ENCODE measurements around the gene ERBB4.

Gene ERBB4

GRCh38 chr2:211709389-211709788 is 829.2 kb downstream of the ERBB4 start:
- Histone ChIP-seq H3K27me3 (no peaks in the 10 kb centered on the region), H3K4me3 (no peak overlapping the region), H3K36me3 (no peaks in the 10 kb centered on the region), H3K9me3 (no peaks in the 10 kb centered on the region), H4K20me1 (no peaks in the 10 kb centered on the region), H3K4me1 (peaks cover 4% of the 10 kb centered on the region; the same call in 1 of the 2 replicates), H3K27ac (no peak overlapping the region), H3K9ac (no peak overlapping the region), H3K4me2 (no peak overlapping the region)
- TF ChIP-seq Cebpa-rat (IDR thresholded peaks at IDR 0.05) = no peak

- H3K4me1 ChIP-seq = no peaks in the 10 kb centered on the region
- H3K4me2 ChIP-seq = no peak overlapping the region
- H3K9ac ChIP-seq = no peak overlapping the region
- H4K20me1 ChIP-seq = no peaks in the 10 kb centered on the region
- no peaks in the 10 kb centered on the region for H3K27me3 ChIP-seq
- no peak overlapping the region for H3K4me3 ChIP-seq
- no peak for TF ChIP-seq Cebpa-rat (IDR thresholded peaks at IDR 0.05)
- no peaks in the 10 kb centered on the region for H3K9me3 ChIP-seq
- no peaks in the 10 kb centered on the region for H3K36me3 ChIP-seq
- H3K27ac ChIP-seq = no peak overlapping the region
Observed at GRCh38 chr2:211692689-211693088, 845.9 kb downstream of the ERBB4 start.

GRCh38 chr2:211690736-211691135 is 847.9 kb downstream of the ERBB4 start:
- TF ChIP-seq Cebpa-rat (IDR thresholded peaks at IDR 0.05) = no peak
- H3K4me1 ChIP-seq = no peaks in the 10 kb centered on the region

GRCh38 chr2:211688196-211688595 is 850.4 kb downstream of the ERBB4 start:
- Histone ChIP-seq H3K4me2 (no peak overlapping the region), H3K4me3 (no peak overlapping the region), H3K4me1 (no peaks in the 10 kb centered on the region), H3K9me3 (peaks cover 17% of the 10 kb centered on the region), H4K20me1 (no peaks in the 10 kb centered on the region), H3K27me3 (no peaks in the 10 kb centered on the region), H3K36me3 (no peaks in the 10 kb centered on the region), H3K27ac (no peak overlapping the region), H3K9ac (no peak overlapping the region)
- no peak for TF ChIP-seq Cebpa-rat (IDR thresholded peaks at IDR 0.05)

More at GRCh38 chr2:211690736-211691135, 847.9 kb downstream of the ERBB4 start:
- Histone ChIP-seq H3K9ac (no peak overlapping the region), H3K4me2 (no peak overlapping the region), H3K36me3 (no peaks in the 10 kb centered on the region), H4K20me1 (no peaks in the 10 kb centered on the region), H3K4me3 (no peak overlapping the region), H3K27me3 (no peaks in the 10 kb centered on the region), H3K27ac (no peak overlapping the region), H3K9me3 (no peaks in the 10 kb centered on the region)

GRCh38 chr2:211674715-211675114 is 863.9 kb downstream of the ERBB4 start:
- Histone ChIP-seq H3K4me3 (no peak overlapping the region), H3K9ac (no peak overlapping the region), H3K36me3 (no peaks in the 10 kb centered on the region), H3K4me1 (no peaks in the 10 kb centered on the region), H3K9me3 (no peaks in the 10 kb centered on the region), H3K27me3 (no peaks in the 10 kb centered on the region), H3K4me2 (no peak overlapping the region), H3K27ac (no peak overlapping the region), H4K20me1 (no peaks in the 10 kb centered on the region)
- no peak for TF ChIP-seq Cebpa-rat (IDR thresholded peaks at IDR 0.05)

- no peak overlapping the region for H3K9ac ChIP-seq
- no peak overlapping the region for H3K4me3 ChIP-seq
- H4K20me1 ChIP-seq = no peaks in the 10 kb centered on the region
- no peak overlapping the region for H3K4me2 ChIP-seq
- no peaks in the 10 kb centered on the region for H3K27me3 ChIP-seq
- TF ChIP-seq Cebpa-rat (IDR thresholded peaks at IDR 0.05) = no peak
- H3K9me3 ChIP-seq = no peaks in the 10 kb centered on the region
- H3K27ac ChIP-seq = no peak overlapping the region
- no peaks in the 10 kb centered on the region for H3K4me1 ChIP-seq
- no peaks in the 10 kb centered on the region for H3K36me3 ChIP-seq
Observed at GRCh38 chr2:211673133-211673905, 865.3 kb downstream of the ERBB4 start.

- Histone ChIP-seq H3K4me2 (no peak overlapping the region), H3K9ac (no peak overlapping the region), H4K20me1 (no peaks in the 10 kb centered on the region), H3K4me3 (no peak overlapping the region), H3K27ac (no peak overlapping the region), H3K36me3 (no peaks in the 10 kb centered on the region), H3K4me1 (no peaks in the 10 kb centered on the region), H3K9me3 (no peaks in the 10 kb centered on the region), H3K27me3 (no peaks in the 10 kb centered on the region)
- no peak for TF ChIP-seq Cebpa-rat (IDR thresholded peaks at IDR 0.05)
Observed at GRCh38 chr2:211671977-211672376, 866.6 kb downstream of the ERBB4 start.

- Histone ChIP-seq H3K4me2 (no peak overlapping the region), H3K27ac (no peak overlapping the region), H3K27me3 (no peaks in the 10 kb centered on the region), H3K4me3 (no peak overlapping the region), H3K36me3 (no peaks in the 10 kb centered on the region), H3K4me1 (no peaks in the 10 kb centered on the region; the same call in 1 of the 2 replicates), H3K9ac (no peak overlapping the region), H3K9me3 (no peaks in the 10 kb centered on the region), H4K20me1 (no peaks in the 10 kb centered on the region)
- no peak for TF ChIP-seq Cebpa-rat (IDR thresholded peaks at IDR 0.05)
Observed at GRCh38 chr2:211665299-211665698, 873.3 kb downstream of the ERBB4 start.

- H3K27ac ChIP-seq = no peak overlapping the region
- no peaks in the 10 kb centered on the region for H3K27me3 ChIP-seq
- H3K4me1 ChIP-seq = no peaks in the 10 kb centered on the region; the same call in 1 of the 2 replicates
- H3K9me3 ChIP-seq = no peaks in the 10 kb centered on the region
- no peak for TF ChIP-seq Cebpa-rat (IDR thresholded peaks at IDR 0.05)
- no peak overlapping the region for H3K4me2 ChIP-seq
- no peak overlapping the region for H3K9ac ChIP-seq
- H3K36me3 ChIP-seq = no peaks in the 10 kb centered on the region
- no peaks in the 10 kb centered on the region for H4K20me1 ChIP-seq
- H3K4me3 ChIP-seq = no peak overlapping the region
Observed at GRCh38 chr2:211664321-211664720, 874.3 kb downstream of the ERBB4 start.

GRCh38 chr2:211654211-211654780 is 884.3 kb downstream of the ERBB4 start:
- no peak overlapping the region for H3K4me2 ChIP-seq
- H3K36me3 ChIP-seq = no peaks in the 10 kb centered on the region
- H3K27me3 ChIP-seq = no peaks in the 10 kb centered on the region
- H3K4me3 ChIP-seq = no peak overlapping the region
- no peaks in the 10 kb centered on the region for H3K4me1 ChIP-seq
- no peak overlapping the region for H3K27ac ChIP-seq
- no peaks in the 10 kb centered on the region for H3K9me3 ChIP-seq
- no peak overlapping the region for H3K9ac ChIP-seq
- TF ChIP-seq Cebpa-rat (IDR thresholded peaks at IDR 0.05) = no peak
- H4K20me1 ChIP-seq = no peaks in the 10 kb centered on the region

Measured in BLaER1 (cell line).